Measurements from ENCODE around the gene ZNF462.
"Not testable (repeated sequence)": the region's sequence is repeated elsewhere in the genome, so short reads cannot be mapped to it uniquely, and the experiment has no call there.

Gene ZNF462, protein sequence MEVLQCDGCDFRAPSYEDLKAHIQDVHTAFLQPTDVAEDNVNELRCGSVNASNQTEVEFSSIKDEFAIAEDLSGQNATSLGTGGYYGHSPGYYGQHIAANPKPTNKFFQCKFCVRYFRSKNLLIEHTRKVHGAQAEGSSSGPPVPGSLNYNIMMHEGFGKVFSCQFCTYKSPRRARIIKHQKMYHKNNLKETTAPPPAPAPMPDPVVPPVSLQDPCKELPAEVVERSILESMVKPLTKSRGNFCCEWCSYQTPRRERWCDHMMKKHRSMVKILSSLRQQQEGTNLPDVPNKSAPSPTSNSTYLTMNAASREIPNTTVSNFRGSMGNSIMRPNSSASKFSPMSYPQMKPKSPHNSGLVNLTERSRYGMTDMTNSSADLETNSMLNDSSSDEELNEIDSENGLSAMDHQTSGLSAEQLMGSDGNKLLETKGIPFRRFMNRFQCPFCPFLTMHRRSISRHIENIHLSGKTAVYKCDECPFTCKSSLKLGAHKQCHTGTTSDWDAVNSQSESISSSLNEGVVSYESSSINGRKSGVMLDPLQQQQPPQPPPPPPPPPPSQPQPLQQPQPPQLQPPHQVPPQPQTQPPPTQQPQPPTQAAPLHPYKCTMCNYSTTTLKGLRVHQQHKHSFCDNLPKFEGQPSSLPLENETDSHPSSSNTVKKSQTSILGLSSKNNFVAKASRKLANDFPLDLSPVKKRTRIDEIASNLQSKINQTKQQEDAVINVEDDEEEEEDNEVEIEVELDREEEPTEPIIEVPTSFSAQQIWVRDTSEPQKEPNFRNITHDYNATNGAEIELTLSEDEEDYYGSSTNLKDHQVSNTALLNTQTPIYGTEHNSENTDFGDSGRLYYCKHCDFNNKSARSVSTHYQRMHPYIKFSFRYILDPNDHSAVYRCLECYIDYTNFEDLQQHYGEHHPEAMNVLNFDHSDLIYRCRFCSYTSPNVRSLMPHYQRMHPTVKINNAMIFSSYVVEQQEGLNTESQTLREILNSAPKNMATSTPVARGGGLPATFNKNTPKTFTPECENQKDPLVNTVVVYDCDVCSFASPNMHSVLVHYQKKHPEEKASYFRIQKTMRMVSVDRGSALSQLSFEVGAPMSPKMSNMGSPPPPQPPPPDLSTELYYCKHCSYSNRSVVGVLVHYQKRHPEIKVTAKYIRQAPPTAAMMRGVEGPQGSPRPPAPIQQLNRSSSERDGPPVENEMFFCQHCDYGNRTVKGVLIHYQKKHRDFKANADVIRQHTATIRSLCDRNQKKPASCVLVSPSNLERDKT (N-terminal part only)

DNA sequence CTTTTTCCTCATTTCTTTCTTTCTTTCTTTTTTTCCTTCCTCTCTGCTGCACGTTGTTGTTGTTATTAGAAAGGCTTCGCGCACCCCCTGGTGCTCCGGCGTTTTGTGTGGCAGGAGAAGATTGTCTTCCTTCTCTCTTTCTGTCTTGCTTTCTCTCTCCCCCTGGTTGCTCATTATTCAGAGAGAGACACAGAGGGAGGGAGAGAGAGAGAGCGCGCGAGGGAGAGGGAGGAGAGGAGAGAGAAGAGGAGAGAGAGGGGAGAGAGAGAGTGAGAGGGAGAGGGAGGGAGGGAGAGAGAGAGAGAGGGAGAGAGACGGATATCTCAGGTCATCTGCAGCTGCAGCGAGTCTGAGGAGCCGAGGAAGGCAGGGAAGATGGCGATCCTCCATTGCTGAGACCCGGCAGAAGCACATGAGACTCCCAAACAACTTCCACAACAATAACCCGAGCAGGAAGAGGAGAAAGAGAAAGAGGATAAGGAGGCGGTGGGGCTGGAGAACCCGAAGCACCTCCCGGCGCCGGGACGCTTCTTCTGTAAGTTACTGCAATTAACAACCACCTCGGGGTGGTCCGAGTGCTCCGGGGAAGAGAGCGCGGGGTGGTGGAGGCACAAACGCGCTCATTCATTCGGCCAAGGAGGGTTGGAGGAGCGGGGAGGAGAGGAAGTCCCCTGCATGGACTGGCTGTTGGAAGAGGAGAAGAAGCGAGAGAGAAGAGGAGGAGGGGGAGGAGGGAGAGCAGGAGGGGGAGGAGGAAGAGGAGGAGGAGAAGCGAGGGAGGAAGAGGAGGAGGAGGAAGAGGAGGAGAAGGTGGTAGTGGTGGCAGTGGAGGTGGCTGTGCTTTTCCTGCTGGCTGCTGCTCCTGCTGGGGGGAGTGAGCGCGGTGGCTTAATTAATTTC, at the start of gene ZNF462:
TSS of gene ZNF462 (plus strand) at position 346 of the 900 bp plus-strand sequence. CDS start 60,218 bp downstream, outside the sequence.
- DNase-seq = peak; percentile 34

DNA sequence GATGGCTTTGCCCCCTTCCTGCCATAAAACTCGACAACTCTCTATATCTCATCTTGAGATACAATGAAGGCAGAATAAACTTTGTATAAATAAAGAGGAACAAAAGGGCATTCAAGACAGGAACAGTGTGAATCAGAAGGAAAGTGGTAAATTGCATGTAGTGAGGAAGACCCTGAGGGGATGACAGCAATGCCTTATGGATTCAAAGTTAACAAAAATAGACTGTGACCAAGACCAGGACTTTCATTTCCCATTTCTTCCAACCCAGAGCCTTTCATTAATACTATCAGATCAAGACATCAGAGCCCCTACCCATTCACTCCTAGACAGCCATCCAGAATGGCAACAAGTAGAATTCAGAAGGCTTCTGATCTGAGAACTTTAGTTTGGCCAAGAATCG, 46.4 kb upstream of the ZNF462 start:
- DNase-seq = no peak

DNA sequence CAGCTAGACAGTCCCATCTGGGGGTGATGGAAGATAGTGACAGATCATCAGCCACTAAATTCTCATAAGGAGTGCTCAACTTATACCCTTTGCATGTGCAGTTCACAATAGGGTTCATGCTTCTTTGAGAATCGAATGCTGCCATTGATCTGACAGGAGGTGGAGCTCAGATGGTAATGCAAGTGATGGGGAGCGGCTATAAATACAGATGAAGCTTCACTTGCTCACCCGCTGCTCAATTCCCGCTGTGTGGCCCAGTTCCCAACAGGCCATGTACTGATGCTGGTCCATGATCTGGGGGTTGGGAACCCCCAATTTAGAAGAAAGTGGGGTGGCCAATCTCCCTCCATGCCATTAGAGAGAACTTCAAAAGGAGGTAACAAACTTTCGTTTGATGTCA, 44.9 kb upstream of the ZNF462 start:
- no peak for DNase-seq

DNA sequence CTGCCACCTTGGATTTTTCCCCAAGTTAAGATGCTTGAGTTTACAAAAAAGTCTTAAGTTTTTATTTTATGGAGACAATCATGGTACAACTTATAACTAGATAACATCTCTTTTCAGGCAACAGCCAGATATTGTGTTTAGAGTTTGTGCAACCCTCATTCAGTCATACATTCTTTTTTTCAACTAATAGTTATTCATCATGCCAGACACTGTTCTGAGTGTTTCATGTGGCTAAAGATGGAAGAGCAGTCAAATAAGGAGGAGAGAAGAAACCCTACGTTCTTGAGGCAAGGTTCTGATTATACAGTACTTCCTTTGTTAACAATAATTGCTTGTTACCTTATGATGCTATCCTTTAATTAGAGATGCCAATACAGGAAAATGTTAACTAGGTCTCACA, 42.1 kb upstream of the ZNF462 start:
- DNase-seq = no peak

DNA sequence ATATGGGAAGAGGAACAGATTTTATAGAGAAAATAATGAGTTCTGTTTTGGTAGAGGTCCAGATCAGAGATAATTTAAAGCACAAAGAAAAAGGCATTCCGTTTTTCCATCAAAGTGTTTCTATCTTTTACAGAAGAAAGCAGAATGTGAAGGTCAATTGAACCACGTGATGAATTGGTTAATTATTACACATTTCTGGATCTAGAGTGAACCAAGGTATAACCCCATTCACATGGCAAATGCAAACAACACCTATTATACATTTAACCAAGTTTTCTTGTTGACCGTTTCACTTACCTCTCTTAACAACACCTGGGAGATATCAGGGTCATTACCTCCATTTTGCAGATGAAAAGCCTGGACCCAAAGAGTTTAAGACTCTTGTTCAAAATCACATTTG, 34.9 kb upstream of the ZNF462 start:
- DNase-seq = no peak

DNA sequence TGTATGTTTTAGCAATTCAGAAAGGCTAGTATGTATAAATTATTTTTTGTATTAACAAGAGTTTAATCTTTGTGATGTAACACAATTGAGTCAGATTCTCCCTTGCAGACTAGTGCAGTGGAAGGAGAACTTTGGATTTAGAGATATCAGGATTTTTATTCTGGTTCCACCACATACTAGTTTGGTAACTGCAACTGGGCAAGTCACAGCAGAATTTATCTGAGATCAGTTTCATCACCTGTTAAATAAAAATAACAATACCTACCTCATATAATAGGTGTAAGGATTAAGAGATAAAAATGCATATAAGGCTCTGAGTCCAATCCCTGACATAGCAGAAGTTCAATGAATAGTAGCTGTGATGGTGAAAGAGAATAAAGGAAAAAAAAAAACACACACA, 34.0 kb upstream of the ZNF462 start:
- DNase-seq = no peak

DNA sequence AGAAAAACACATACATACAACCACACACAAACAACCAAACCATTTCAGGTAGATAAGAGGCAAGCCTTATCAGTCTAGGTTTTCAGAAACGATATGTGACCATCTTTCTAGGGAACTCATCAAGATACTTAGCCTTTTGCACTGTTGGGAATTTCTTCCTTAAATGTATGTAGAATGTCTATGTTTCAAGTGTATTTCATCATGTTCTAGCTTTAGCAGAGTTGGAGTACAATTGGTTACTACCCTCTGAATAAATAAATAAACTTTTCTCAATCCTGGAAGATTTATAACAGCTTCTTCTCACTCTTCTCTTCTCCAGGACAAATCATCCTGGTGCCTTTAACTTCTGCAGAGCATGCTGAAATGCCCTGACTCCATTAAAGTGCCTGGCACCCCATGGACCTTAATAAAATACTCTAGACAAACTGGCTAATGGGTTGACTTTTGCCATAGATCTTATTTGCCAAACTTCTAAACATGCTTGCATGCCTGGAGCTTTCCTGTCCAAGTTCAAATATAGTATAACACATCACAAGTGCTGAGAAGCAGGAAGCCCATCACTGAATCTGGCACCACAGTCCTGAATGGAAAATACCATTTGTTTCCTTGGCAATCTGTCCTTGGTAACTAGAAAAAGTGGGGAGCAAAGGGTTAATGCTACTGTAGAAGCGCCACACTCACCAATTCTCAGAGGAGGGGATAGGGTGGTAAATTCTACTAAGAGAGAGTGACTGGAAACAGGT, 33.1 kb upstream of the ZNF462 start:
- no peak for DNase-seq

DNA sequence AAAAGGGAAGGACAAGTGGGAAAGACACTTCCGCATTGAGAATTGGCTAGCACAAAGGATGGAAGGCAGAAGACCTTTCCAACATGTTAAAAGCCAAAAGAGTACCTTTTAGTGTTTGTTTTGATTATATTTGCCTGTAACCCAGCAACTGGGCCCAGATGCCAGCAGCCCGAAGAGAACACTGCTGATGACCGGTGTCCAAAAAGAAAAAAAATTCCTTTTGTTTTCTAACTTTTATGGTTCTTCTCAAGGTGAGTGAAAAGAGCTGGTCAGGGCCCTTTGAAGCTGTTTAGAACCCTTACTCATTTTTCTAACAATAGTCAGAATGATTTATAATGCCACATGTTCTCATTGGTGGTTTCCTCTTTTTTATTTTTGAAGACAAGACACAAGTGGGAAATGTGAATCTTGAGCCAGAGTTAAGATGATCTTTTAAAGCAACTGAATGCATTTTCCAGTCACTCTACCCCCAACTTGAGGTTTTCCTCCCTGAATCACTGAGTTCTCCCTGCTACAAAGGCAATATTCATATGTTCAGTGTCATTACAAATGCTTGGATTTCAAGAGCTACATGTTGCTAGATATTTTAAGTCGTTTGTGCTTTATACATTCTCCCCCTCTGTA, 32.3 kb upstream of the ZNF462 start:
- no peak for DNase-seq

DNA sequence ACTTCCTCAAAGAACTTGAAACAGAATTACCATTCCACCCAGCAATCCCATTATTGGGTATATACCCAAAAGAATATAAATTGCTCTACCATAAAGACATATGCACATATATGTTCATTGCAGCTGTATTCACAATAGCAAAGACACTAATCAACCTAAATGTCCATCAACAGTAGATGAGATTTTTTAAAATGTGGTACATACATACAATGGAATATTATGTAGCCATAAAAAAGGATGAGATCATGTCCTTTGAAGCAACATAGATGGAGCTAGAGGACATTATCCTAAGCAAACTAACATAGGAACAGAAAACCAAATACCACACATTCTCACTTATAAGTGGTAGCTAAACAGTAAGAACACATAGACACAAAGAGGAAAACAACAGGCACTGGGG, 28.1 kb upstream of the ZNF462 start:
- no peak for DNase-seq

DNA sequence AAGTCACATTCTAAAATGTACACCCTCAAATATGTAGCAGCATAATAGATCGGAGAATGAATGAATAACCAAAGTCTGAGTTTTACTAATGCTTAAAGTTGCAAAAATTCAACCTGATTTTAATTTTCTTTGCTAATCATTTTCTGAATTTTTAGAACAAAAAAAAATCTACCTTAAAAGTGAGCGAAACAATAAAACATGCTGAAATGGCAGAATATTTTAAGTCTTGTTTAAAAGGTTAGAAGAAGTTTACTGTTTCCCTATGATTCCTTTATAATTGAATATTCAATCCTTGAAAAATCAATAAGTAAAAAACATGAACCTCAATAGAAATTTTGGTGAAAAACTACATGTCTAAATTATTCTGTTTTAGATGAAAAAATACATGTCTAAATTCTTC, 27.1 kb upstream of the ZNF462 start:
- DNase-seq = no peak

DNA sequence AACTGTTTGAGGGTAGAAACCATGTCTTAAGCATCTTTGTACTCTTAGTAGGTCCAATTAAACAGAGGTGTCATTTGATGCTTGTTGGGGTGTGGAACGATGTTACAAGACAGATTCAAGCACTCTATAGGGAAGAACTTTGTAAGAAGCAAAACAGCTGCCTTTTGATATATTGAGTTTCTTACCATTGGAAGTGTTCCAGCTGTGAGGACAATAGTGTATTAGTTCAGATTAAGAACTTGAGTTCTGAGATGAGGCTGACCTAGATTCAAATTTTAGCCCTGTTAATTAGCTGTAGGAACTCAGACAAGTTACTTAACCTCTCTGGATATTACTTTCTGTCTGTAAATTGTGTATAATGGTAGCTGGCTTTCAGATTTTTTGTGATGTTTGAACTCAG, 19.6 kb upstream of the ZNF462 start:
- no peak for DNase-seq

DNA sequence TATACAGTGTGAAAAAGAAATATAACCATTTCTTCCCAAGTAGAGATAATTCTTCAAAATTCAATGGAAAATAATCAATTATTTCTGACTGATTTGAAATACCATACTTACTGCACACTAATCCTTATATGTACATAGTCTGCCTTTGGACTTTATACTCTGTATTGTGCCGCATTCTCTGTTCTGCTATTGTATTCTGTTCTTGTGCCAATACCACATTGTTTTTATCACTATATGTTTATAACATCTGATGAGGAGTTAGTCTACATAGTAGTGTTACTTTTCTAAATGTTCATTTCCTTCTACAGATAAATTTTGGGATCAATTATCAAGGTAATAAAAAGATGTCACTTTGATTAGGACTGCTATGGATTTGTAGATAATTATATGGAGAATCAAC, 16.7 kb upstream of the ZNF462 start:
- DNase-seq = no peak

DNA sequence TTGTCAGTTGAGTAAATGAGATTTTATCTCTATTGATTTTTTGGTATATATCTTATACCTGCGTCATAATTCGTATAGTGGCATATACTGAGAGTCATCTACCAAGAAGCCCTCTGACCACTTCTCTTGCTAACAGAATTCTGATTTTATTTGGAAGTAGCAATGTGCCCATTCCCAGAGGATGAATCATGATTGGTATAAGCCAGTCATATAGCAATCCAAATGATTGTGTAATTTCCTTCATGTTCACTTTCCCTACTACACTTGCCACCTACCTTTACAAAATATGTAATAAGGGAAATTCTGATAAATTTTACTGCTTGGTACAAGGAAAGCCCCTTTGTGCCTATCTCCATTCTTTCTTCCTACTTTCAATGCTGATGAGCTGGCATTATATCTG, 16.1 kb upstream of the ZNF462 start:
- no peak for DNase-seq

DNA sequence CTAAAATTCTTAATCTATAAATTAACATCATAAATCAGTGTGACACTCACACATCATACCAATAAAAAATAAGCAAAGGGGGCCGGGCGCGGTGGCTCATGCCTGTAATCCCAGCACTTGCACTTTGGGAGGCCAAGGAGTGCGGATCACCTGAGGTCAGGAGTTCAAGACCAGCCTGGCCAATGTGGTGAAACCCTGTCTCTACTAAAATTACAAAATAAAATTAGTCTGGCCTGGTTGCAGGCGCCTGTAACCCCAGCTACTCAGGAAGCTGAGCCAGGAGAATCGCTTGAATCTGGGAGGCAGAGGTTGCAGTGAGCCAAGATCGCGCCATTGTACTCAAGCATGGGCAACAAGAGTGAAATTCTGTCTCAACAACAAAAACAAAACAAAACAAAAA, 11.3 kb upstream of the ZNF462 start:
- DNase-seq = not testable (repeated sequence)

DNA sequence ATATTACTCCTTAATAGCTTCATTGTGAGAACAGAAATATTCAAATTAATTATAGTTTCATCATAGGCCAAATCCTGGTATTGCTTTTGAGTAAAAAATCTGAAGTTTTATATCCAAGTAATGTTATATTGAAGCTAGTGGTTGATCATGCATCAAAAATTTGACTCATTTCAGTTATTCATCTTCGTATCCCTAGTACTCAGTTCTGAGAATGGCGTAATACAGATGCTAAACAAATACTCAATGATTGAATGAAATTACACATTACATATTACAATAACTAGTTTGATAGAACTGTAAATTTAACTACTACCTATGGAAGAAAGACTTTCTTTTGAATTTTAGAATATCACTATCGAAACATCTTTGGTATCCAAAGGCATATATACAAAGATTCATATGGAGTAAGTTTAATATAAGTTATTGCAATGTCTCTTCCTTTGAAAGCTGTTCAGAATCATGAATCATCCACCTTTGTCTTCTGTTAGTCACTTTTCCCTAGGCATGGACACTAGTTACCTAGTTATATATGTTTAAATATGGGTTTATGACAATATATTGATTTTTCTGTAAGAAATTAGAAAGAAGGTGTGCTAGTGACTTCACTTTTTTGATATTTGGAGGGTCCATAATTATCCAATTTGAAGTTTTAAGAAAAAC, 5.0 kb upstream of the ZNF462 start:
- no peak for DNase-seq

DNA sequence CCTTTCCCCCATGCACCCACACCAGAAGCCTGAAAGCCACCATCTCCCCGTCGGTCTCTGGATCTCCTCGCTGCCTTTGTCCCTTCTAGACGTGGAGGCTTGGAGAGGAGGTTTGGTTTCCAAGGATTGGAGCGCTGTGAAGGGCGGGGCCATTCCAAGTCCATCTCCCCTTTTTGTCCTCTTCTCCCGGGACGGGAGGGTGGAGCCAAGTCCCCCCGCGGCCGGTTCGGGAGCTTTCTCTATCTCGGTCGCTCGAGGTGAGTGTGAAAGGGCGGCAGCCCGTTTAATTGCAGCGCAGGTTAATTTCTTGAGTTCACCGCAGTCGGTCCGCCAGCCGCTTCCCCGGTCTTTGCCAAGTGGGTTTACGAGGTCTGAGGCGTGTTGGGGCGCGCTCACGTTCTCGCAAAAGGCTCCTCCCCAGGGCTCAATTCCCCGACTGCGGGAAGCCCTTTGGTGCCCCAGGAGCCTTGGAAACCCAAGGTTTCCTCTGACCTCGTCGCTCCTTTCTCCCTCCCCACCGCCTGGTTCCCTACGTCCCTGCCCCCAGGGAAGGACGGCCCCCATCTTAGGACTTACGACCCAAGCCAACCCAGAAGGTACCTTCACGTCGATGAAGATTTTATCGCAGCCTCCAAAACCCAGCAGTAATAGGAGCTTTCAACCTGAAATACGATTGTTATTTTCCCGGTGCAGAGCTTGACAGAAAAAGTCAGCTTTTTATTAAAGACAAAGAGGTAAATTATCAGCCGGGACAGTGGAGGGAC, 2.8 kb upstream of the ZNF462 start:
- DNase-seq = peak; percentile 37

DNA sequence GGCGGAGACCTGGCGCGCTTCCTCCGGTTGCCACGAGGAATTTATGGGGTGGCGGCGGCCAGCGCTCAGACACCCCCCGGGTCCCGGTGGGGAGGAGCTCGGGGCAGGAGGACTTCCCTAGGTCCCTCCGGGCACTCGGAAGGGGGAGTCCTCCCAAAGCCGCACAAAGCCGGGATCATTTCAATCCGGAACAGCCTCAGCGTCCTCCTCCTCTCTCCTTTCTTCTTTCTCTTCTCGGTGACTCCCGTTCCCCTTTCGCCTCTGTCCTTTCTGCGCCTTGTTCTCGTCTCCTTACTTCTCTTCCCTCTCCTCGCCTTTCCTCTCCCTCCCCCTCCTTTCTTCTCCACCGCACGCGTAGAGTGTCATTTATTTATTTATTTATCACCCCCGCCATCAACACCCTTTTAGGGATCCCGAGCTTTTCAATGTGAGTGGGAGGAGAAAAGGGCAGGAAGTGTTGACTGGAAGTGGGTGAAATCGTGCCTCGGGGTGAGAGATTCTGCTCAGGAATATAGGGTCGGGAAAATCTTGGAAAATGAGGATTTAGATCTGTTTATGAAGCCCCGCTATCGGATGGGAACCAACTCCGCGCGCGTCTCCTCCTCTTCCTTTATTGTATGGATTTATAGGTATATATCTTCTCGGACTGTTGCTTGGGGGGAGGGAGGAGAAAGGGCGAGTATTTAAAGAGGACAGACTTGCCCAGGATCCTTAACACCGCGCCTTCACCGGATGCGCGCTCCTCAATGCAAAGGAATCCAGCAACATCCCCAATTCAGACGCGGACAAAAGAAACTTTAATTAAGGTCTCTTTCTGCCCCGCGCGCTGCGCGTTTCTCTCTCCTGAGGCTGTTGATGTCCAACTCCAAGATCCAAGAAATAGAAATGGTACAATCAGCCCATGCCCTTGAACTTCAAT, 2.0 kb upstream of the ZNF462 start:
- DNase-seq = peak; percentile 24

DNA sequence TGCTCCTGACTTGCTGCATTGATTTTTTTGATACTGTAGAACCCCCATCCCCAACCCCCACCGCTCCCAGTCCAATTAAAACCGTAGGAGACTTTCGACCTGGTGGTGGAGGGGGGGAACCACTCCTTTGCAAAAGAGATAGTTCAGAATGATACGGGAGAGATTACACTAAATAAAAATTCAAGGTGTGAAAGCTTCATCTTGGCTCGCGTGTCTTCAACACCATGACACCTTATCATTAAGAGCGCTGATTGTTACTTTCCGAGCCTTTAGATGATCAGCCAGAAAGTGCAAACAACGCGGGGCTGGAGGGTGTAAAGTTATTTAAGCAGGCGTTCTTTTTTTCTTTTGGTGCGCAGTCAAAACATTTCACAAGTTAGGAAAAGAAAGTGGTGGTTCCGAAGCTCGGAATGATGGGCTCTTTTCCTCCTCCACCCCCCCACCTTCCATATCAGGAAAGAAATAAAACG, 1.3 kb upstream of the ZNF462 start:
- DNase-seq = no peak

Measured in DMS79 treated with DMSO at 0.1 percent for 48 hours (cell line).